Endothelial cell of umbilical vein (primary cell): ENCODE results near the gene RRP1. TPM values are rescaled to one million over a fixed set of nuclear protein-coding genes. Genes with fewer than 3 reads are reported as not detected.

Experiments
- BruUV-seq: library from RNA; stranded (reverse); fragments of 400-500 nt; replicated peaks from 2 replicates; lab custom pipeline; 2021; lab: Mats Ljungman, UMichigan
- CTCF ChIA-PET: fragments of 300-600, 350-600 bp; sonication (Branson Sonifier 250); formaldehyde crosslinking; loops from one replicate; lab custom pipeline; 2021; ENCODE audit warnings: antibody characterized with exemption, inconsistent platforms; lab: Charles Lee
- POLR2A ChIA-PET: fragments of 300-600, 350-600 bp; sonication (Branson Sonifier 250); formaldehyde crosslinking; loops from one replicate; lab custom pipeline; 2021; ENCODE audit warnings: antibody characterized with exemption, inconsistent platforms; lab: Charles Lee
- DNase-seq: peaks from one replicate; pipeline ENCODE4 v3.0.0-alpha.2; 2011; ENCODE audit warnings: low read depth, low spot score
- FAIRE-seq: peaks from 2 replicates; lab custom pipeline; 2011; peaks lifted over from hg19 to GRCh38; lab: Jason Lieb, UNC
- H2AFZ ChIP-seq: 2 replicates; pipeline ENCODE4 v1.6.0; 2012; ENCODE audit warnings: low read depth, low read length, control low read depth, inconsistent platforms
- H3K27ac ChIP-seq: 2 replicates; pipeline ENCODE4 v1.5.1; 2011; ENCODE audit warnings: low read depth, mild to moderate bottlenecking, control low read depth, low read length, moderate library complexity; ENCODE audit not compliant: insufficient read depth
- H3K27me3 ChIP-seq, 2 experiments: 2 replicates each; pipeline versions ENCODE4 v1.6.0 to v1.6.1; 2011; ENCODE audit warnings: low read length in 2 of 2, mixed read lengths in 1 of 2; ENCODE audit not compliant: control insufficient read depth in 2 of 2, insufficient read depth in 2 of 2
- H3K36me3 ChIP-seq, 2 experiments: 2 replicates in 1 of 2; 3 replicates in 1 of 2; pipeline ENCODE4 v1.5.1; 2011; ENCODE audit warnings: low read length in 2 of 2, mild to moderate bottlenecking in 1 of 2, moderate library complexity in 1 of 2; ENCODE audit not compliant: control insufficient read depth in 2 of 2, insufficient read depth in 2 of 2; ENCODE audit errors: extremely low read depth in 1 of 2
- H3K4me1 ChIP-seq: 3 replicates; pipeline ENCODE4 v1.5.1; 2011; ENCODE audit warnings: mild to moderate bottlenecking, low read length; ENCODE audit not compliant: control insufficient read depth, insufficient read depth; ENCODE audit errors: extremely low read depth
- H3K4me2 ChIP-seq: 2 replicates; pipeline ENCODE4 v1.6.1; 2011; ENCODE audit warnings: low read length, control low read depth, mixed read lengths; ENCODE audit not compliant: insufficient read depth
- H3K4me3 ChIP-seq, 3 experiments: fragments of 200-600 bp in 1 of 3; sonication (generic), shearing (Covaris generic) in 1 of 3; replicated peaks in 1 of 3; 2 replicates each; pipeline ENCODE4 v1.5.1; 2011 to 2016; ENCODE audit warnings: control low read depth in 3 of 3, low read length in 3 of 3, mild to moderate bottlenecking in 2 of 3, inconsistent platforms in 1 of 3, low read depth in 1 of 3, moderate library complexity in 1 of 3; ENCODE audit not compliant: insufficient read depth in 1 of 3
- H3K79me2 ChIP-seq: 2 replicates; pipeline ENCODE4 v1.6.0; 2012; ENCODE audit warnings: low read length, inconsistent platforms; ENCODE audit not compliant: control insufficient read depth, insufficient read depth
- H3K9ac ChIP-seq: replicated peaks from 2 replicates; pipeline ENCODE3; 2011; ENCODE audit warnings: low read length, control low read depth; ENCODE audit not compliant: insufficient read depth; ENCODE audit errors: extremely low read depth
- H3K9me1 ChIP-seq: replicated peaks from 3 replicates; pipeline ENCODE4 v1.6.0; 2011; ENCODE audit warnings: mild to moderate bottlenecking, low read length; ENCODE audit not compliant: control insufficient read depth, insufficient read depth; ENCODE audit errors: extremely low read depth
- H3K9me3 ChIP-seq: replicated peaks from 2 replicates; pipeline ENCODE4 v1.5.1; 2012; ENCODE audit warnings: low read length, inconsistent platforms; ENCODE audit not compliant: control insufficient read depth, insufficient read depth
- H4K20me1 ChIP-seq: replicated peaks from 2 replicates; pipeline ENCODE3; 2011; ENCODE audit warnings: mild to moderate bottlenecking, low read length; ENCODE audit not compliant: control insufficient read depth, insufficient read depth; ENCODE audit errors: extremely low read depth
- CTCF ChIP-seq, 2 donors: IDR thresholded peaks; 1 replicate in 1 of 2; 2 replicates in 1 of 2; pipeline ENCODE4 v1.5.1; 2011; ENCODE audit warnings: low read length in 2 of 2, mild to moderate bottlenecking in 2 of 2, moderate library complexity in 2 of 2, control low read depth in 1 of 2, inconsistent platforms in 1 of 2, low read depth in 1 of 2; ENCODE audit not compliant: insufficient read depth in 1 of 2; ENCODE audit errors: extremely low read depth in 1 of 2
- EZH2 ChIP-seq: IDR thresholded peaks from 2 replicates; pipeline ENCODE4 v1.6.1; 2012; ENCODE audit warnings: borderline replicate concordance, low read depth, mild to moderate bottlenecking, moderate library complexity, low read length, inconsistent platforms; ENCODE audit not compliant: severe bottlenecking
- FOS ChIP-seq: IDR thresholded peaks from 2 replicates; pipeline ENCODE4 v1.6.1; 2011; ENCODE audit warnings: mild to moderate bottlenecking, low read length, moderate library complexity, borderline replicate concordance; ENCODE audit not compliant: insufficient read depth
- GATA2 ChIP-seq: IDR thresholded peaks from 2 replicates; pipeline ENCODE4 v1.7.0; 2011; ENCODE audit warnings: low read depth, mild to moderate bottlenecking, moderate library complexity, mixed read lengths, low read length; ENCODE audit not compliant: insufficient read length, insufficient read depth
- JUN ChIP-seq: IDR thresholded peaks from 2 replicates; pipeline ENCODE4 v1.6.1; 2011; ENCODE audit warnings: borderline replicate concordance, low read depth; ENCODE audit not compliant: insufficient read length, insufficient read depth
- MYC ChIP-seq: IDR thresholded peaks from one replicate; pipeline ENCODE4 v1.6.1; 2011; ENCODE audit warnings: mild to moderate bottlenecking, low read depth, low read length
- POLR2A ChIP-seq: IDR thresholded peaks from 2 replicates; pipeline ENCODE4 v1.6.1; 2012; ENCODE audit warnings: low read depth, mild to moderate bottlenecking, control low read depth, low read length
- POLR2AphosphoS5 ChIP-seq: IDR thresholded peaks from 2 replicates; pipeline ENCODE4 v1.6.1; 2012; ENCODE audit warnings: low read depth, mild to moderate bottlenecking, control low read depth, low read length, moderate library complexity; ENCODE audit not compliant: insufficient read depth
- dilution Hi-C: fragments of 300-500 bp; cut with MboI; formaldehyde crosslinking; loops from one replicate; pipeline ENCODE4 v1.15.0; 2019; ENCODE audit warnings: low sequenced_read_pairs; ENCODE audit not compliant: extremely low pct_ligation_motif_present
- intact Hi-C: fragments of 100-400 bp; cut with micrococcal nuclease; formaldehyde crosslinking; loops from one replicate; pipeline ENCODE4 v1.10.0; 2022
- polyA plus RNA-seq, 4 experiments: library from polyadenylated mRNA; depleted of rRNA in 3 of 4; stranded (reverse) in 3 of 4; unstranded in 1 of 4; fragments of >200 nt; gene quantifications; 2 replicates each; pipeline versions ENCODE4 v1.2.1 to v1.2.3, GENCODE V29; 2011 to 2012; ENCODE audit warnings: missing spikeins in 1 of 4
- total RNA-seq: library from RNA; stranded (reverse); gene quantifications from 2 replicates; pipeline ENCODE4 v1.2.3, GENCODE V29; 2021
- TF ChIP-seq, protein P1 (sequence below): IDR thresholded peaks from 2 replicates; pipeline ENCODE4 v1.6.1; 2011; ENCODE audit not compliant: insufficient read depth, insufficient read length

RRP1 gene
- total and polyA plus RNA-seq, 2 donors (not counting 3 experiments of a cell fraction or from before 2014, with no cell fraction given) = 15.2 to 36.3 TPM

DNA sequence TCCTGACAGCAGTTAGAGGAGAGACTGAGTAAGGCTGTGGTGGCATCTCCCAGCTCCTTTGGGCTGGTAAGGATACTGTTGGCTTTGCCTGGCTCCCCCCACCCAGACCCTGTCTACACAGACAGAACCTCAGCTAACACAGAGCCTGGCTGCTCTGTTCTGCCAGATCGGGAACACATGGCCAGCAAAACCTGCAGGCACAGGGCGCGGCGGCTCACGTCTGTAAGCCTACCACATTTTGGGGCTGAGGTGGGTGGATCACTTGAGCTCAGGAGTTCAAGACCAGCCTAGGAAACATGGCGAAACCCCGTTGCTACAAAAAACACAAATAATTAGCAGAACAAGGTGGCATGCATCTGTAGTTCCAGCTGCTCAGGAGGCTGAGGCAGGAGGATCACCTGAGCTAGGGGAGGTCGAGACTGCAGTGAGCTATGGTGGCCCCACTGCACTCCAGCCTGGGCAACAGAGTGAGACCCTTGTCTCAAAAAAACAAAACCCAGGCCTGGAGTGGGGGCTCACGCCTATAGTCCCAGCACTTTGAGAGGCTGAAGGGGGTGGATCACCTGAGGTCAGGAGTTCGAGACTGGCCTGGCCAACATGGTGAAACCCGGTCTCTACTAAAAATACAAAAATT is 19.9 kb upstream of the RRP1 start:
- H3K27ac ChIP-seq = no peak overlapping the region
- H3K9me3 ChIP-seq = no peaks in the 10 kb centered on the region
- intact Hi-C loops = no loop called here
- H3K79me2 ChIP-seq = peaks cover 3% of the 10 kb centered on the region
- peaks cover 7% of the 10 kb centered on the region for H3K4me1 ChIP-seq
- no peaks in the 10 kb centered on the region for H3K27me3 ChIP-seq
- DNase-seq (no peak), FAIRE-seq (no peak)
- peaks cover 3 to 10% of the 10 kb centered on the region in 2 experiments for H3K36me3 ChIP-seq
- dilution Hi-C loops = no loop called here
- no peak overlapping the region for H3K9ac ChIP-seq
- no peak overlapping the region for H2AFZ ChIP-seq
- TF ChIP-seq EZH2 = no peak
- TF ChIP-seq, protein P1, sequence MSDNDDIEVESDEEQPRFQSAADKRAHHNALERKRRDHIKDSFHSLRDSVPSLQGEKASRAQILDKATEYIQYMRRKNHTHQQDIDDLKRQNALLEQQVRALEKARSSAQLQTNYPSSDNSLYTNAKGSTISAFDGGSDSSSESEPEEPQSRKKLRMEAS = no peak
- no peak for TF ChIP-seq CTCF (IDR thresholded peaks at IDR 0.05; ENCODE audit: extremely low read depth in 1 of 2, insufficient read depth in 1 of 2, low read depth in 1 of 2, low read length in 2 of 2)
- TF ChIP-seq POLR2A = no peak
- TF ChIP-seq GATA2 = no peak
- TF ChIP-seq FOS = no peak
- no peak for TF ChIP-seq MYC
- no peak for TF ChIP-seq POLR2AphosphoS5
- no peak for TF ChIP-seq JUN
- ChIA-PET POLR2A (no interaction called here), CTCF (interaction anchor here (0.9 kb wide), 1 partner anchor 20 kb away, joined by 3 read pairs; no protein-coding TSS in a partner anchor)
- H3K4me2 ChIP-seq = no peak overlapping the region
- H3K9me1 ChIP-seq = no peaks in the 10 kb centered on the region
- H3K4me3 ChIP-seq = no peak overlapping the region
- no peaks in the 10 kb centered on the region for H4K20me1 ChIP-seq
- no TSS peak for BruUV-seq
